ENCODE measurements around the gene TMEM259. TPM values are rescaled to one million over a fixed set of nuclear protein-coding genes. Genes with fewer than 3 reads are reported as not detected.

The TMEM259 gene
- total and polyA plus RNA-seq, 2 of the 13 experiments (the other 11 are each of a cell fraction or from before 2014, with no cell fraction given): 64.7 to 164 TPM

GRCh38 chr19:1046117-1046626, 25.2 kb upstream of the TMEM259 start (continued):
- TF ChIP-seq ZNF646 (CRISPR knock-in tag; IDR thresholded peaks at IDR 0.05) (no peak), KIAA2018 (CRISPR knock-in tag; IDR thresholded peaks at IDR 0.05; ENCODE audit: borderline replicate concordance) (no peak), ARHGAP35 (CRISPR knock-in tag; IDR thresholded peaks at IDR 0.05; ENCODE audit: borderline replicate concordance) (no peak), ZNF547 (CRISPR knock-in tag; IDR thresholded peaks at IDR 0.05) (peak; percentile 81; the same call in 1 of the 2 replicates), GMEB1 (CRISPR knock-in tag; IDR thresholded peaks at IDR 0.05; ENCODE audit: borderline replicate concordance) (peak; percentile 41; the same call in 1 of the 2 replicates), HNRNPLL (IDR thresholded peaks at IDR 0.05; ENCODE audit: low read depth, low read length, poor library complexity, severe bottlenecking) (no peak), TBP (CRISPR knock-in tag; IDR thresholded peaks at IDR 0.05) (no peak), MTERF4 (CRISPR knock-in tag; IDR thresholded peaks at IDR 0.05) (peak; percentile 39; the same call in 1 of the 2 replicates), FOXO4 (CRISPR knock-in tag; conservative IDR thresholded peaks at IDR 0.05) (no peak)

All from HepG2 (cell line).